Colon (tissue), 2 donors: ENCODE data around the gene EPN2.

Source experiments
- FAIRE-seq: peaks from 2 replicates; lab custom pipeline; 2012; peaks lifted over from hg19 to GRCh38; lab: Jason Lieb, UNC
- donor health status: control.
- donor health status: control.

The EPN2 gene

DNA sequence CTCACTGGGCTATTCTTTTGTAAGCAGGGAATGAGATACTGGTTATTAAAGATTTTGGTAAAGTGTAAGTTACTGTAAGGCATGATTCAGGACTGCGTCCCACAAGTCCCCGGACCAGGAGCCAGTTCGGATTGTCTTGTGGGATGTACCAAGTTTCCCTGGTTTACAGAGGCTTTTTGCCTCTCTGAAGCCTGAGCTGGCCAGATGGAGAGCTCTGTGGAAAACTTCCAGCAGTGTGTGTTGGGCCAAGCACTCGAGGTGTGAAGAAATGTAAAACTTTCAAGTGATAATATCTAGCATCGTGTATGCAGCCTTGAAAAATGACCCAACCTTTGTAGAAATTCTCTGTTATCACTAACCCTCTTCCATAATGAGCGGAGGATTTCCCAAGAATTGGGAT lies 2.4 kb downstream of the EPN2 start:
- FAIRE-seq: no peak

DNA sequence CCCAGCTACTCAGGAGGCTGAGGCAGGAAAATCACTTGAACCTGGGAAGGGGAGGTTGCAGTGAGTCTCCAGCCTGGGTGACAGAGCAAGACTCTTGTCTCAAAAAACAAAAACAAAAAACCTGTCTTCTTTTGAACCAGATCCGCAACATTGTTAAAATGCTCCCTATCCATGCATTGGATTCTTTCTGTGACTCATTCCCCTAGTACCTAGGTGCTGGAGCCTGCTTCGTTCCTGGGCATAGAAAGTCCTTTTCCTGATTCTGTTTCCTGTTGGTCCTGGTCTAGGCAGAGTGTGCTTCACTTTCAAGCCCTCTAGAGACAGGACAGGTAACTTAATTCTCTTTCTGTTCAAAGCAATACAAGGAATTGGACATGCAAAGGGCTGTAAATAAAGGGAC lies 5.2 kb downstream of the EPN2 start:
- FAIRE-seq: no peak

DNA sequence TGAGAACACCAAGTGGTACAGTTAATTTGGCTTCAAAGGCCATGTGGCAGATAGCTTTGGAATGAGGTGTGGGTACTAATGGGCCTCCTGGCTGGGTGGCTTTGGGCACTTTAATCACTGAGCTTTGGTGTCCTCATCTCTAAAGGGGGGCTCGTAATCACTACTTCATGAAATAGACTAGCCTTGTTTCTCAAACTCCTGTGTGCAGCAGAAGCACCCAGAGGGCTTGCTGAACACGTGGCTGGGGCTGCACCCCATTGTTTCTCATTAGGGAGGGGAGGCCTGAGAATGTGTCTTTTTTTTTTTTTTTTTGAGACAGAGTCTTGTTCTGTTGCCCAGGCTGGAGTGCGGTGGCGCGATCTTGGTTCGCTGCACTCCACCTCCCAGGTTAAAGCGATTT lies 5.8 kb downstream of the EPN2 start:
- FAIRE-seq: no peak

DNA sequence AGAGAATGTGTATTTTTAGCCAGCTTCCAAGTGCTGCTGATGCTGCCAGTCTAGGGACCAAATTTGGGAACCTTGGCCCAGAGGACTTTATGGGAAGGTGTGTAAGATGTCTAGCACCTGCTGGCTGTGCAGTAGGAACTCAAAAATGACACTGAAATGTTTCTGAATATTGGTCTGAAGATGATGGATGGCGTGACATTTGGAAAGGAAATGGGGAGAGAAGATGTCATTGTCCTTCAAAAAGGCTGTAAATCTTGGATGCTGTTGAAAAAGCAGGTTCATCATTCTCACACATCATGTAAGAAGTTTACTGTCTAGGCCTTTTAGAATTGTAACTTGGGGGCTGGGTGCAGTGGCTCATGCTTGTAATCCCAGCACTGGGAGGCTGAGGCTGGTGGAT lies 6.7 kb downstream of the EPN2 start:
- FAIRE-seq: no peak

DNA sequence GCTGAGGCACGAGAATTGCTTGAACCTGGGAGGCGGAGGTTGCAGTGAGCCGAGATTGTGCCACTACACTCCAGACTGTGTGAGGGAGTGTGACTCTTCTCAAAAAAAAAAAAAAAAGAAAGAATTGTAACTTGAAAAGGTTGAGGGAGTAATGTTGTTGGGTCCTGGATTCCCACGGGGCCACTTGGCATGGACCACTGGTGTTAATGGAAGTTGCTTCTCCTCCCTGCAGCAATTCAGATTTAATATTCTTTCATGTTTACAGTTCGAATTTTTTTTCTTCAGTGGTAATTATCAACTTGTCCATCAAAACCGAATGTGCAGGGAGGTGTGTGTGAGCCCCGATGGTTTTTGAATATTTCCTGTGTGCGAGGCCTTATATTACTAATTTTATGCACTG lies 7.2 kb downstream of the EPN2 start:
- FAIRE-seq: no peak

DNA sequence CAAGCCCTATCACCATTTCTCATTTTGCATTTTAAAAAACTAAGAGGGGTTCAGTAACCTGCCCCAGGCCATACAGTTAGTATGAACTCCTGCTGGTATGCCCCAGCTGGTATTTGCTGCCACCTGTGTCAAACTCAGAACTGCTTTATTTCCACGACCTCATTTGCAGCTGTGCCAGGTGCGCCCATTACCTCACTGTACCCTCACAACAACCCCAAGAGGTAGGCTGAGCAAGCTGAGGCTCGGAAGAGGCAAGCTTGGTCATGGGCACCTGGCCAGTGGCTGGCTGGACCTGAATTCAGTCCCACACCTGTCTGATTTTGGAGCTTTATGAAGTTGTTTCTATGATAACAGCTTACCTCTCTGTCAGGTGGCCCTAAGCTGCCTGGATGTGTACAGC lies 7.6 kb downstream of the EPN2 start:
- FAIRE-seq: no peak

DNA sequence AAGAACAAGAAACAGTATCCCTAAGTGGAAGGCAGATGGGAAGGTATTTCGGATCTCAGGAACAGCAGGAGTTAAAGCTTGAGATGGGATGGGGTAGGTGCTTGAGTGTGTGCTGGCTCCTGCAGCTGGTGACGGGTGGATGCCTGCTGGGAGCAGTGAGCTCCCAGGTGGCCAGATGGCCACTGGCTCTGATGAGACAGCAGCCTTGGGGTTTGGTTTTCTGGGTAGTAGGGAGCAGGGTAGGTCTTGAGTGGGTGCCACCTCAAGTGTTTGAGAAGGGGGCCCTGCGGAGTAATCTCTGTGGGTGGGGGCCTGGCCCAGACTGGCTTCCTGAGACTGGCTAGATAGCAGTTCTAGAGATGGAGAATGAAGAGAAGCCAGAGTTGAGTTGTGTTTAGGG lies 10.3 kb downstream of the EPN2 start:
- no peak for FAIRE-seq

DNA sequence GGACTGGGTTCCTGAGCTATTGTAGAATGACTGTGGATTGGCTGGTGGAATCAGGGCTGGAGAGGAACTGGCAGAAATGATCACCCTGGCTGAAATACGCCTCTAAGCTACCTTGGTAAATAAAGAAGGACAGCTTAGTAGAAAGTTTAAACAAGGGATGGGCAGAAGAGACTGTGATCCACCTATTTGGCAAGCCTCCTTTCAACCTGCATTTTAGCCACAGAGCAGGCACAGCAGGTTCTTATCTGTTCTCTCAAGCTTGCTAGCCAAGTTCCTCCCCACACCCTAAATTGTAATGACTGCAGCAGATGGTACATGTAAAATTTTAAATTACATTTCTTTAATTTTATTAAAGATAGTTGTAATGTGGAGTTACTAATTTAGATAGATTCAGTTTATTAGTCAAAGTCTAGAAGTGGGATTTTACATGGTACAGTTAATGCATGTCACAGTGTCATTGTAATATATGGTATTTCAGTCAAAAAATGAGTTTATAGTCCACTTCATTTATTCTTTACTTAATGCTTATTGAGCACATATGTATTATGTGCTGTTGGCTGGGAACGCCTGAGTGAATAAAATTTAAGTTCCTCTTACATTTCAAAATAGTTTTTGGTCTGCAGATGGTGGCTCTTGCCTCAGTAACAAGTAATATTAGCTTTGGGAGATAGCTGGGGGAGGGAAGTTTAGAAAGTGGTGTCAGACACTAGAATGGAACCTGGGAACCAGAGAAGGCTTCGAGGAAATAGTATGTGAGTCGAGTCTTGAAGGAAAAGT lies 11.2 kb downstream of the EPN2 start:
- FAIRE-seq: no peak

DNA sequence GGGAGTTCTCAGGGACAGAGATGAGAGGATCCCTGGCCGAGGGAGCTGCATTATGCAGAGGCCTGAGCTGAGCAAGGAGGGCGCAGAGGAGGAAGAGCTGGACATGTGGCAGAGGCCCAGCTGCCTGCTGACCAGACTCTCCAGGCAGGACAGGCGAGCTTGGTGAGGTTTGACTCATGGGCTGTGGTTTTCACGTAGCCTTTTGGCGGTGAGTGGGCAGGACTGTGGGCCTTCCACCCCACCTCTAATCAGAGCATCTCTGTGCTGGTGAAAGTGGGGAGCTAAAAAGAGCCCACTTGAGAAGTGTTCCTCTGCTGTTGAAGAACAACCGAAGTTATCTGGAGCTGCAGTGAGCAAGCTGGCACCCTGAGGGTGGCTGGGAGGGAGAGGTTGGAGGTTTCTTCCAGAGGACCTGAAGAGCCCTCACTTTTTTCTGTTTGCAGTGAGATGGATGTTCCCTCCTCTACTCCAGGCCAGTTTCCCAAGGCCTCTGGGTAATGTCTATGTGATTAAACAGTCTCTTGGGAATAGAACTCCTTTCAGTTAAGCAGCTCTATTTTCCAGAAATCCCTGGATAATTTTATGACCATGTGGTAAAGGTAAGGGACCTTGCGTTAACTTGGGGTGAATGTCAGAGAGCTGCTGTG lies 11.9 kb downstream of the EPN2 start:
- no peak for FAIRE-seq

DNA sequence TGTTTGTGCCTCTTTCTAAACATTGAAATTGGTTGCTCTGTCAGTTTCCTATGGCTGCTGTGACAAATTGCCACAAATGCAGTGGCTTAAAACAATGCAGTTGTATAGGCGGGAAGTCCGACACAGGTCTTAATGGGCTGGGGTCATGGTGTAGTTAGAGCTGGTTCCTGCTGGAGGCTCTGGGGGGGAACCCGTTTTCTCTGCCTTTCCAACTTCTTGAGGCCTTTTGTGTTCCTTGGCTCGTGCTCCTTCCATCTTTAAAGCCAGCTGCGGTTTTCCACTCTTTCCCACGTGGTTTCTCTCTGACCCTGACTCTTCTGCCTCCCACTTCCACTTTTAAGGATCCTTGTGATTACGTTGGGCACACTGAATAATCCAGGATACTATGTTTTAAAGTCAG lies 12.5 kb downstream of the EPN2 start:
- FAIRE-seq: no peak

DNA sequence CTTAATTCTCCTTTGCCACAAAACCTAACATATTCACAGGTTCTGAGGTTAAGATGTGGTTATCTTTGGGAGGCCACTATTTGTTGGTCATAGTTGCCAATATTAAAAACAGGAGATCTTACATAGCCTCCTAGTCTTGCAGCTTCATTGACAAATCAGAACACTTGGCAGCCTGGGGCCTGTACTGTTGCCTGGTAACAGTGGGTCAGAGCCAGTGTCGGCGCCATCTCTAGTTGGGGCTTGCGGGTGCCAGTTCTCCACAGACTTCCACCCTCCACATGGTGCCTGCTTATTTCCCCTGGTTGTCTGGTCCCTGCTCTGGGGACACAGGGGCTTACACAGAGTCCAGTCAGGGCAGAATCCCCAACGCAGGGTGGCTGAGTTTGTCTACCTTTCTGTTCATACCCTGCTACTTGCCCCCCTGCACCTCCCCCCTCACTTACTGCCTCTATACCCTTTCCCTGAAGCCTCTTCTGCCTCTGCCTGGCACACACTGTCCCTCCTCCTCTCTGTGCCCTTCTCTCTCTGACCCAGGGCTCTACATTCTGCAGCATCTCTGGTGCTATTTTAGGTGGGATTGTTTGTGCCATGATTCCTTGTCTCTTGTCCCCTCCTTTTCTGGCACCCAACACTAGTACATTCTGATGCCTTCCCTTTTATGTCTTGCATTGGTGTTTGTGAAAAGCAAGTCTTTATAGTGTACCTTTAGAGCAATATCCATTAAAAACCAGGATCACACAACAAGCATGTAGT lies 13.4 kb downstream of the EPN2 start:
- no peak for FAIRE-seq

DNA sequence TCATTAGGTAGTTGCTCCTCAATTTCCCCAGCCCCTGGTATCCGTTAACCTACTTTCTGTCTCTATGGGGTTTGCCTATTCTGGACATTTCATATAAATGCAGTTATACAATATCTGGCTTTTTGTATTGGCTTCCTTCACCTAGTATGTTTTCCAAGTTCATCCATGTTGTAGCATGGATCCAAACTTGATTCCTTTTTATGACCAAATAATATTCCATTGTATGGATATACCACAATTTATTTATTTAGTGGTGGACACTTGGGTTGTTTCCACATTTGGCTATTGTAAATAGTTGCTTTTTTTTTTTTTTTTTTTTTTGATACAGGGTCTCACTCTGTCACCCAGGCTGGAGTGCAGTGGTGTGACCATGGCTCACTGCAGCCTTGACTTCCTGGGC lies 15.9 kb downstream of the EPN2 start:
- no peak for FAIRE-seq

DNA sequence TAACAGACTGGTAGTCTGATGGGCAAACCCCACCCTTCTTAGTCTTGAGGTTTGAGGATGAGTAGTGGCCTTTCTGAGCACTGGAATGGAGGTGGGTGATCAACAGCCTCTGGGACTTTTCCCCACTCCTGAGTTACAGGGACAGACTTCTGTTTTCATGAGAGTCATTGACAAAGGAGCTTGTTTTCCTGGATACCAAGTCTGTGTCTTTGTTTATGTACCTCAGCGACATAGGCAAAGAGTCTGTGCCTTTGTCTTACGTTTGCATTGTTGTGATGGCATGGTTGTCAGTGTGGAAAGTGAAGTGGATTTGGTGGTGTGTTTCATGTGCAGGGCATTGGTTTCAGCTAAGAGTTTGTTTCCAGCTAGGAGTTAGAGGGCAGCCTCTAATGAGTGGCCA lies 17.5 kb downstream of the EPN2 start:
- FAIRE-seq: no peak

DNA sequence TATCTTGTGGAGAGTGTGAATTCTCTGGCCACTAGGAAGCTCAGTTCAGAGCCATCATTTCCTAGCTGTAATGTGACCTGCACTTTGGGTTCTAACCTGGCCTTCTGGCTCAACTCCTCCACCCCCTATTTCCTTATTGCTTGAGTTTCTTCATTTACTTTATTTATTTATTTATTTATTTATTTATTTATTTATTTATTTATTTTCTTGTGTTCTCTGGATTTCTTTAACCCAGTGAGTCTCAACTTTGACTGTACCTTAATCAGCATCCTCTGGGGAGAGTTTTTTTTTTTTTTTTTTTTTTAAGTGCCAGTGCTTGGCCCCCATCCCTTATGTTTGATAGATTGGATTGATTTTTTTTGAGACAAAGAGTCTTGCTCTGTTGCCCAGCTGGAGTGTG lies 18.1 kb downstream of the EPN2 start:
- FAIRE-seq: no peak

DNA sequence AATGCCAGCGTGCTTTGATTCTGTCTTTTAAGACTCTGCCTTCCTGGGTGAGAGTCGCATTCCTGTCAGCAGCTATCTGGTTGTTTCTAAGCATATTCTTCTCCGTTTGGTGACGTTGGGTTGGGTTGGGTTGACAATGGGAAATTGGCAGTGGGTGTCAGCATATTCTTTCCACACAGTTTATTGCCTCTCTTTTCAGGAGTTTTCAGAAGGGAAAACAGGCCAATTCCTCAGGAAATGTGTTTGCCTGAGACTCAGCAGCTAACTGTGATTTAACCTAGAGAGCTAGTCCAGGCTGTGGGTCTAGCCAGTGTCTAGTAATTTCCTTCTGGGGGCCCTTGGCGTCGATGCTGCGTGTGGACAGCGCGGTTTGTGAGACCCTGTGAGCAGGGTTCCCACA lies 21.2 kb downstream of the EPN2 start:
- no peak for FAIRE-seq

DNA sequence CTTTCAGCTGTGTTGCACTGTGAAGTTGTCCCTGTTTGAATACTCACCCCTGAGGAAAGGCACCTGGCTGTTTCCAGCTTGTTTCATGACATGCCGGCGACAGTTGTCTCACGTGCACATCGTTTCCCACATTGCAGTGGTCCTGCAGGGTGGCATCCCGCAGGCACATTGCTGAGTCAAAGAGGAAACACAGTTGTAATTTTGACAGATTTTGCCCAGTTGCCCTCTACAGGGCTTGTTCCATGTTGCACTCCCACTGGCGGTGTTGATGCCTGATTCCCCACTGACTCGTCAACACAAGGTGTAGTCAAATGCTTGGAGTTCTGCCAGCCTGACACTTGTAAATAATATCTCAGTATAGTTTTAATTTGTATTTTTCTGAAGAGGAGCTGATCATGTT lies 23.8 kb downstream of the EPN2 start:
- no peak for FAIRE-seq

DNA sequence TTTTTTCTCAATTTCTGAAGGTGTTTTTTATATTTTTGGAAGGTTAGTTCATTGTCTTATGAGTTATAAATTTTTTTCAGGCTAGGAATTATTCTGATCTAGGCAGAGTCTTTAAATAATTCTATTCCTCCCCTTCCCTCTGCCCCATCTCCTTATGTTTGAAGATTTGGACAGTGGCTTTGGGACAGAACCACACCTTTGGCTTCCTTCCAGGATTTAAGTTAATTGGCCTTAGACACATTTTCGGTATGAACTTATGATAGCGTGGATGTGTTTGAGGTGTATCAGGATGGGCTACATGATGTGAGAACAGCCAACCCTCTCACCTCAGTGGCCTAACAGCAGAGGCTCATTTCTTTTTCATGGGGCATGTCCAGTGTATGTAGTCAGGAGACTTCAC lies 24.3 kb downstream of the EPN2 start:
- FAIRE-seq: no peak

DNA sequence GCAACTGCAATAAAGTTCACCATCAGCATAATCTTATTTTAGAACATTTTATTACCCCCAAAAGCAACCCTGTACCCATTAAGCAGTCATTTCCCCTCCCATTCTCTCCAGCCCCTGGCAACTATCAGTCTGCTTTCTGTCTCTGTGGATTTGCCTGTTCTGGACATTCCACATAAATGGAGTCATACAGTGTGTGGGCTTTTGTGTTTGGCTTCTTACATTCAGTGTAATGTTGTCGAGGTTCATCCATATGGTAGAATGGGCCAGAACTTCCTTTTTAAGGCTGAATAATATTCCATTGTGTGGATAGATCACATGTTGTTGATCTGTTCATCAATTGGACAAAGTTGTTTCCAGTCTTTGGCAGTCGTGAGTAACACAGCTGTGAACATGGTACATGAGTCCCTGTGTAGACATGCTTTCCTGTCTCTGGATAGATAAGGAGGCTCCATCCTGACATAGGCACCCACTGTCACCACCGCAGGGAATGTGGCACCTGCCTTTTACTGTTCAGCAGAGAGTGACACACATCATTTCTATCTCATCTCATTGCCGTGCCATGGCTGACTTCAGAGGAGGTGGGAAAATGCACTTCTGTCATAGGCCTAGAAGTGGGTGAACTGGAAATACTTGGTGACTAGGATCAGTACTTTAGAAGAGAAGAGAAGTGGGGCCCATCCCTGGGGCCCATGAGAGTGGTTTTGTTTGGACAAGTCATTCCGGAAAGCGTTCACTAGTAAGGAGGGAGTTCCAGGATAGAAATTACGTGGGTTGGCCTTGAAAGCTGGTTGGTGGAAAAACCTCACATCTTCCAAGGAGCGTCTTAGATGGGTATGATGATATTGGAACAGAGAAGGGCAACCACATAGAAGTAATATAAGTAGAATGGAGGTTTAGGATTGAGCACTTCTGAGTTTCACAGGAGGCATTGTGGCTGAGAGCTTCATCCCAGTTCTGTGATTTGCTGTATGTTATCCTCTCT lies 25.8 kb downstream of the EPN2 start:
- FAIRE-seq: no peak

DNA sequence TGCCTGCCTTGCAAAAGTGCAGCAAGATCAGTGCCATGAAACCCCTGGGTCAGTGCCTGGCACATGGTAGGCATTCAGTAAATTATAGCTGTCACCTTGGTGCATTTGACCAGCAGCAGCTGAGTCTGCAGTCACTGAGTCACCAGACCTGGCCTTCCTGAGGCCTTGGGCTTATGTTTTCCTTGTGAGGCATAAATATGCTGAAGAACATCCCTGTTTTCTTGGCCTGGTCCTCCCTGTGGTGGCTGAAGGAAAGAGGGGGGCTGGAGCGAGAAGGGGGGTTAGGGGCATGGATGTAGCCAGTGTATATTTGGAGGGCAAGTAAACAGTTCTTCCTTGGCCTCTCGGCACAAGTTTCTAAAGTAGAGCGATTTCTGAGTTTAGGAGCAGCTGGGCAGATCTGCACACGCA lies 26.5 kb downstream of the EPN2 start:
- no peak for FAIRE-seq

DNA sequence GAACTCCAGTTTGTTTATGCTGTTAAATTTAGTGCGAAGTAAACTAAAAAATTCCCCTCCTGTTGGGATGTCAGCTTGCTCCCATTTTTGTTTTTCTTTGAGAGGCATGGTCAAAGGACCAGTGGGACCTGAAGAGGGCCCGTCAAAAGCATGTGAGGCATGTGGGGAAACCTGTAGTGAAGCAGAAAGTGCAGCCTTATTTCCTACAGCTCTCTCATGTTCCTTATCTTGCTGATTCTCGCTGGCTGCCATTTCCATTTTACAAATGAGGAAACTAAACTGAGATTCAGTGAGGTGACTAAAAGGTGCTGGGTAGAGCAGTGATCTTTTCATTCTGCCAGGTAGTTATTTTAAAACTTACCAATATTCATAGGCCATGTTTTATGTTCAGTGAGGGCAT lies 27.1 kb downstream of the EPN2 start:
- FAIRE-seq: no peak

DNA sequence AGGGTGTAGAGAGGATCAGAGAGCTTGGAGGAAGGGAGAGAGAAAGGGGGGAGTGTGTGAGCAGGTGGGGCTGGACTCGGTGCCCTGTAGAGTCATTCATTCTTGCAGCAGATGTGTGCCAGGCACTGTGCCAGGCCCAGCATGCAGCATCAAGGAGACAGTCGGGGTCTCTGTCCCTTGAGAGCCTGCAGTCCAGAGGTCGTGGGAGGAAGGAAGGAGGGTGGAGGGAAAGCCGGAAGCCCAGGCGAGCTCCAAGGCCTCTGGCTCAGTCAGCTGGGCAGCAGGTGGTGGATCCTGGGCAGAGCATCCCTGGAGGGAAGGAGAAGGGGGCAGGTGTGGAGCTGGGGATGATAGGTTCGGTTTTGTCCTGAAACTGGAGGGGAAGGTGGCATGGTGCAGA lies 27.5 kb downstream of the EPN2 start:
- no peak for FAIRE-seq

DNA sequence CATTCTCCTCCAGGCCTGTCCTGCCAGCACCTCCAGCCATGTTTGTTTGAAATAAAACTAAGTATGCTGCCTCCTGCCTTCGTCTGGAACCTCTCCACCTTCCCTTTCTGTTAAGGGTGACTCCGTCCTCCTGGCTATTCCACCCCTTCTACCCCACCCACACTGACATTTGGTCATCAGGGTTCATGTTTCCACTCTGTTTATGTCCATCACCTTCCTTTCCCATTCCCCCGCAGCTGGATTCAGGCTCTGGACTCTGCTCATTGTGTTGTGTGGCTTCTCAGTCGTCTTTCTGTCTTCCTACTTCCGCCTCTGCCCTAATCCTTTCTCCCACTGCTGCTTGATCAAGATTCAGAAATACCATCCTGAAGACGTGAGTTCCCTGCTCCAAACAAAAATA lies 28.6 kb downstream of the EPN2 start:
- FAIRE-seq: no peak
